ENCODE results near the gene PDLIM1.

DNA sequence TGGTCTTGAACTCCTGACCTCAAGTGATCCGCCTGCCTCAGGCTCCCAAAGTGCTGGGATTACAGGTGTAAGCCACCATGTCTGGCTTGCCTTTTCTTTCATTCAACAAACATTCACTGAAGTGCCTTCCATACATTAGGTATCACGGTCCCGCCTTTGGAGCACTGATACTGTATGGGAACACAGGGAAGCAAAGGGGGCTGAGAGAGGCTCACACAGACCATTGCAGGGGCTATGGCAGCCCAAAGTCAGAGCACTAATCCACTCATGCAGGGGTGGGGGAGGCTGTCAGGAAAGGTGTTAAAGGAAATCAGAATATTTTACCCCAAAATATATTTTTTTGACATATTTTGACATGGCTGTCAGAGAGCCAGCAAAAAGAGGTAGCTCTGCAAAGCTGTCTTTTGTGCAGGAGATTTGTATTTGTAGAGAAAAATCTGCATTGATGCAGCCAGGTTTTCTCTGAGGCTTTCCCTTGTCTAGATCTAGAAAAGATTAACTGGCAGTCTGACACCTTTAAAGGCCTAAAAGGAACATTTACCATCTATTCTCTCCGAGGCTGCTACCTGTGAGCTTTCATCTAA is 42.0 kb upstream of the PDLIM1 start:
- TF ChIP-seq, protein P1, sequence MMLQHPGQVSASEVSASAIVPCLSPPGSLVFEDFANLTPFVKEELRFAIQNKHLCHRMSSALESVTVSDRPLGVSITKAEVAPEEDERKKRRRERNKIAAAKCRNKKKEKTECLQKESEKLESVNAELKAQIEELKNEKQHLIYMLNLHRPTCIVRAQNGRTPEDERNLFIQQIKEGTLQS (IDR thresholded peaks at IDR 0.05; ENCODE audit: borderline replicate concordance, extremely low read depth, low read depth, low read length), result no peak
- TF ChIP-seq, protein P2, sequence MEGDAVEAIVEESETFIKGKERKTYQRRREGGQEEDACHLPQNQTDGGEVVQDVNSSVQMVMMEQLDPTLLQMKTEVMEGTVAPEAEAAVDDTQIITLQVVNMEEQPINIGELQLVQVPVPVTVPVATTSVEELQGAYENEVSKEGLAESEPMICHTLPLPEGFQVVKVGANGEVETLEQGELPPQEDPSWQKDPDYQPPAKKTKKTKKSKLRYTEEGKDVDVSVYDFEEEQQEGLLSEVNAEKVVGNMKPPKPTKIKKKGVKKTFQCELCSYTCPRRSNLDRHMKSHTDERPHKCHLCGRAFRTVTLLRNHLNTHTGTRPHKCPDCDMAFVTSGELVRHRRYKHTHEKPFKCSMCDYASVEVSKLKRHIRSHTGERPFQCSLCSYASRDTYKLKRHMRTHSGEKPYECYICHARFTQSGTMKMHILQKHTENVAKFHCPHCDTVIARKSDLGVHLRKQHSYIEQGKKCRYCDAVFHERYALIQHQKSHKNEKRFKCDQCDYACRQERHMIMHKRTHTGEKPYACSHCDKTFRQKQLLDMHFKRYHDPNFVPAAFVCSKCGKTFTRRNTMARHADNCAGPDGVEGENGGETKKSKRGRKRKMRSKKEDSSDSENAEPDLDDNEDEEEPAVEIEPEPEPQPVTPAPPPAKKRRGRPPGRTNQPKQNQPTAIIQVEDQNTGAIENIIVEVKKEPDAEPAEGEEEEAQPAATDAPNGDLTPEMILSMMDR (IDR thresholded peaks at IDR 0.05 in 2 of 3, conservative IDR thresholded peaks at IDR 0.05 in 1 of 3; ENCODE audit: control insufficient read depth in 2 of 3, extremely low read depth in 1 of 3, insufficient read depth in 1 of 3, low read depth in 3 of 3, low read length in 3 of 3), result no peak
- TF ChIP-seq ZSCAN29 (IDR thresholded peaks at IDR 0.05) (no peak), POLR2A (IDR thresholded peaks at IDR 0.05; ENCODE audit: low read depth, low read length) (no peak), EP300 (IDR thresholded peaks at IDR 0.05; ENCODE audit: borderline replicate concordance in 1 of 2, control insufficient read depth in 1 of 2, low read depth in 2 of 2, low read length in 2 of 2) (no peak), CREB1 (IDR thresholded peaks at IDR 0.05; ENCODE audit: low read depth) (no peak), DPF2 (IDR thresholded peaks at IDR 0.05) (no peak), NFYA (IDR thresholded peaks at IDR 0.05; ENCODE audit: borderline replicate concordance, low read depth, low read length) (no peak), JUND (IDR thresholded peaks at IDR 0.05; ENCODE audit: low read depth, low read length) (no peak), HDAC6 (IDR thresholded peaks at IDR 0.05; ENCODE audit: unreplicated experiment) (no peak), ZBED1 (IDR thresholded peaks at IDR 0.05; ENCODE audit: borderline replicate concordance) (no peak)
- TF ChIP-seq, protein P3, sequence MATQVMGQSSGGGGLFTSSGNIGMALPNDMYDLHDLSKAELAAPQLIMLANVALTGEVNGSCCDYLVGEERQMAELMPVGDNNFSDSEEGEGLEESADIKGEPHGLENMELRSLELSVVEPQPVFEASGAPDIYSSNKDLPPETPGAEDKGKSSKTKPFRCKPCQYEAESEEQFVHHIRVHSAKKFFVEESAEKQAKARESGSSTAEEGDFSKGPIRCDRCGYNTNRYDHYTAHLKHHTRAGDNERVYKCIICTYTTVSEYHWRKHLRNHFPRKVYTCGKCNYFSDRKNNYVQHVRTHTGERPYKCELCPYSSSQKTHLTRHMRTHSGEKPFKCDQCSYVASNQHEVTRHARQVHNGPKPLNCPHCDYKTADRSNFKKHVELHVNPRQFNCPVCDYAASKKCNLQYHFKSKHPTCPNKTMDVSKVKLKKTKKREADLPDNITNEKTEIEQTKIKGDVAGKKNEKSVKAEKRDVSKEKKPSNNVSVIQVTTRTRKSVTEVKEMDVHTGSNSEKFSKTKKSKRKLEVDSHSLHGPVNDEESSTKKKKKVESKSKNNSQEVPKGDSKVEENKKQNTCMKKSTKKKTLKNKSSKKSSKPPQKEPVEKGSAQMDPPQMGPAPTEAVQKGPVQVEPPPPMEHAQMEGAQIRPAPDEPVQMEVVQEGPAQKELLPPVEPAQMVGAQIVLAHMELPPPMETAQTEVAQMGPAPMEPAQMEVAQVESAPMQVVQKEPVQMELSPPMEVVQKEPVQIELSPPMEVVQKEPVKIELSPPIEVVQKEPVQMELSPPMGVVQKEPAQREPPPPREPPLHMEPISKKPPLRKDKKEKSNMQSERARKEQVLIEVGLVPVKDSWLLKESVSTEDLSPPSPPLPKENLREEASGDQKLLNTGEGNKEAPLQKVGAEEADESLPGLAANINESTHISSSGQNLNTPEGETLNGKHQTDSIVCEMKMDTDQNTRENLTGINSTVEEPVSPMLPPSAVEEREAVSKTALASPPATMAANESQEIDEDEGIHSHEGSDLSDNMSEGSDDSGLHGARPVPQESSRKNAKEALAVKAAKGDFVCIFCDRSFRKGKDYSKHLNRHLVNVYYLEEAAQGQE (IDR thresholded peaks at IDR 0.05; ENCODE audit: low read depth, low read length), result no peak
- TF ChIP-seq, protein P4, sequence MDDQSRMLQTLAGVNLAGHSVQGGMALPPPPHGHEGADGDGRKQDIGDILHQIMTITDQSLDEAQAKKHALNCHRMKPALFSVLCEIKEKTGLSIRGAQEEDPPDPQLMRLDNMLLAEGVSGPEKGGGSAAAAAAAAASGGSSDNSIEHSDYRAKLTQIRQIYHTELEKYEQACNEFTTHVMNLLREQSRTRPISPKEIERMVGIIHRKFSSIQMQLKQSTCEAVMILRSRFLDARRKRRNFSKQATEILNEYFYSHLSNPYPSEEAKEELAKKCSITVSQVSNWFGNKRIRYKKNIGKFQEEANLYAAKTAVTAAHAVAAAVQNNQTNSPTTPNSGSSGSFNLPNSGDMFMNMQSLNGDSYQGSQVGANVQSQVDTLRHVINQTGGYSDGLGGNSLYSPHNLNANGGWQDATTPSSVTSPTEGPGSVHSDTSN (IDR thresholded peaks at IDR 0.05; ENCODE audit: insufficient replicate concordance, low read depth, low read length), result no peak

All from GM12878 (cell line).